GM12878 (cell line): ENCODE data around the gene UMPS.

ENCODE experiments used
- CHD2 ChIP-seq: IDR thresholded peaks from 2 replicates; pipeline ENCODE4 v1.6.1; 2011; ENCODE audit warnings: low read depth, low read length, improper control_type of control experiment, borderline replicate concordance
- GABPA ChIP-seq: IDR thresholded peaks from 2 replicates; pipeline ENCODE4 v1.6.1; 2014; ENCODE audit warnings: antibody characterized with exemption, low read depth, mild to moderate bottlenecking, inconsistent platforms
- MYC ChIP-seq: IDR thresholded peaks from 2 replicates; pipeline ENCODE4 v1.6.1; 2011; ENCODE audit warnings: mild to moderate bottlenecking, low read length, moderate library complexity, inconsistent platforms; ENCODE audit not compliant: insufficient read depth, insufficient replicate concordance, insufficient read length, severe bottlenecking
- TCF7 ChIP-seq: IDR thresholded peaks from 2 replicates; pipeline ENCODE4 v1.6.1; 2014; ENCODE audit warnings: antibody characterized with exemption, borderline replicate concordance
- TF ChIP-seq, protein P1 (sequence below): IDR thresholded peaks from 2 replicates; pipeline ENCODE4 v1.6.1; 2012; ENCODE audit warnings: low read depth, low read length, improper control_type of control experiment

DNA sequence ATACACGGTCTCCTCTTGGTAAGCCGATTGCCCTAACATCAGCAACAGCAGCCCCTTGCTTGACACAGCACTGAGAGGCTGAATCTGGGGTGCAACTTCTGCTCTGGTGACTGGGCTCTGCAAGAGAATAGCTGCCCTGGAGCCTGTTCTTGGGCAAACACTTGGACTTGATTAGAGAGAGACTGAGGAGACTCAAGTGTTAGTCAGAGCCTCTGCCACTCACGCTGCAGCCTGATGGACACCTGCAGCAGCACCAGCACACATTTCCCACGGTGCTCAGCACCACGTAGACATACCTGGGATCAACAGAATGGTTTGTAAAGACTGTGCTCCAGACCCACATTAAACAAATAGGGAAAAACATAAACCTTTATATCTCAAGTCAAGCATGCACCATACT is 35.8 kb upstream of the UMPS start:
- TF ChIP-seq MYC: no peak
- TF ChIP-seq TCF7: no peak
- no peak for TF ChIP-seq CHD2
- TF ChIP-seq, protein P1, sequence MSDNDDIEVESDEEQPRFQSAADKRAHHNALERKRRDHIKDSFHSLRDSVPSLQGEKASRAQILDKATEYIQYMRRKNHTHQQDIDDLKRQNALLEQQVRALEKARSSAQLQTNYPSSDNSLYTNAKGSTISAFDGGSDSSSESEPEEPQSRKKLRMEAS: no peak
- no peak for TF ChIP-seq GABPA
